MM.1S (cell line): ENCODE results near the gene RBBP9.

ENCODE experiments used
- DNase-seq: peaks from one replicate; pipeline ENCODE4 v3.0.0-alpha.2; 2015
- H2AFZ ChIP-seq: fragments of 300-600 bp; sonication (generic); 2 replicates; pipeline ENCODE4 v1.6.0; 2016; ENCODE audit warnings: antibody characterized with exemption, low read length
- H3F3A ChIP-seq: fragments of 300-600 bp; sonication (generic); 2 replicates; pipeline ENCODE4 v1.6.1; 2016; ENCODE audit warnings: mild to moderate bottlenecking, antibody characterized with exemption, low read length, moderate library complexity, mixed read lengths; ENCODE audit not compliant: insufficient read depth
- H3K27ac ChIP-seq: fragments of 300-600 bp; sonication (generic); 2 replicates; pipeline ENCODE4 v1.5.1; 2016; ENCODE audit warnings: mild to moderate bottlenecking, low read length
- H3K27me3 ChIP-seq: fragments of 300-600 bp; sonication (generic); replicated peaks from 2 replicates; pipeline ENCODE4 v1.6.0; 2016; ENCODE audit warnings: low read length; ENCODE audit not compliant: insufficient read depth
- H3K36me3 ChIP-seq: fragments of 300-600 bp; sonication (generic); replicated peaks from 2 replicates; pipeline ENCODE4 v1.6.1; 2016; ENCODE audit warnings: mild to moderate bottlenecking, low read length, mixed read lengths; ENCODE audit not compliant: insufficient read depth
- H3K4me1 ChIP-seq: fragments of 300-600 bp; sonication (generic); 2 replicates; pipeline ENCODE4 v1.6.1; 2016; ENCODE audit warnings: low read length, mixed read lengths
- H3K4me2 ChIP-seq: fragments of 300-600 bp; sonication (generic); 2 replicates; pipeline ENCODE4 v1.6.0; 2016; ENCODE audit warnings: low read depth, low read length
- H3K4me3 ChIP-seq: fragments of 300-600 bp; sonication (generic); 2 replicates; pipeline ENCODE4 v1.5.1; 2016; ENCODE audit warnings: low read length, mixed read lengths
- H3K79me2 ChIP-seq: fragments of 300-600 bp; sonication (generic); 2 replicates; pipeline ENCODE4 v1.6.1; 2016; ENCODE audit warnings: mixed run types, low read length, mixed read lengths
- H3K9ac ChIP-seq: fragments of 300-600 bp; sonication (generic); 2 replicates; pipeline ENCODE4 v1.6.1; 2016; ENCODE audit warnings: low read length, mixed read lengths
- H3K9me2 ChIP-seq: fragments of 300-600 bp; sonication (generic); replicated peaks from 2 replicates; pipeline ENCODE4 v1.6.1; 2016; ENCODE audit warnings: mild to moderate bottlenecking, low read length, mixed read lengths; ENCODE audit not compliant: insufficient read depth
- H3K9me3 ChIP-seq: fragments of 300-600 bp; sonication (generic); replicated peaks from 2 replicates; pipeline ENCODE4 v1.6.1; 2016; ENCODE audit warnings: mild to moderate bottlenecking, low read length, mixed read lengths; ENCODE audit not compliant: insufficient read depth
- H4K20me1 ChIP-seq: fragments of 300-600 bp; sonication (generic); 2 replicates; pipeline ENCODE4 v1.6.1; 2016; ENCODE audit warnings: mild to moderate bottlenecking, low read length, moderate library complexity, mixed read lengths; ENCODE audit not compliant: insufficient read depth
- CTCF ChIP-seq: fragments of 300-600 bp; sonication (generic); IDR thresholded peaks from 2 replicates; pipeline ENCODE4 v1.5.1; 2016; ENCODE audit warnings: antibody characterized with exemption, low read length, mixed read lengths
- EZH2 ChIP-seq: fragments of 300-600 bp; sonication (generic); optimal IDR thresholded peaks from 2 replicates; pipeline ENCODE3; 2017; ENCODE audit warnings: low read depth, mild to moderate bottlenecking, antibody characterized with exemption, low read length, mixed read lengths
- EZH2phosphoT487 ChIP-seq: fragments of 300-600 bp; sonication (generic); IDR thresholded peaks from 2 replicates; pipeline ENCODE4 v1.6.1; 2018; ENCODE audit warnings: antibody characterized with exemption, low read length

The RBBP9 gene

GRCh38 chr20:18436847-18437246 is 60.2 kb downstream of the RBBP9 start:
- H2AFZ ChIP-seq: no peak overlapping the region
- DNase-seq: no peak

More at GRCh38 chr20:18436847-18437246, 60.2 kb downstream of the RBBP9 start:
- Histone ChIP-seq H3K4me2 (no peak overlapping the region), H3K4me3 (no peak overlapping the region), H3F3A (no peaks in the 10 kb centered on the region), H3K4me1 (no peaks in the 10 kb centered on the region), H3K9me2 (no peaks in the 10 kb centered on the region), H3K27me3 (no peaks in the 10 kb centered on the region), H3K27ac (no peak overlapping the region), H4K20me1 (no peaks in the 10 kb centered on the region), H3K36me3 (no peaks in the 10 kb centered on the region), H3K9ac (no peak overlapping the region), H3K9me3 (no peaks in the 10 kb centered on the region), H3K79me2 (no peaks in the 10 kb centered on the region)
- TF ChIP-seq EZH2phosphoT487: no peak
- no peak for TF ChIP-seq CTCF
- no peak for TF ChIP-seq EZH2
